ENCODE data around the gene CCDC34. TPM values are rescaled to one million over a fixed set of nuclear protein-coding genes. Genes with fewer than 3 reads are reported as not detected.
A peak's percentile ranks its signal among the peaks of the same experiment; 100 is the strongest.

The CCDC34 gene
- total RNA-seq = 3.2 and 3.5 TPM in 2 replicates

DNA sequence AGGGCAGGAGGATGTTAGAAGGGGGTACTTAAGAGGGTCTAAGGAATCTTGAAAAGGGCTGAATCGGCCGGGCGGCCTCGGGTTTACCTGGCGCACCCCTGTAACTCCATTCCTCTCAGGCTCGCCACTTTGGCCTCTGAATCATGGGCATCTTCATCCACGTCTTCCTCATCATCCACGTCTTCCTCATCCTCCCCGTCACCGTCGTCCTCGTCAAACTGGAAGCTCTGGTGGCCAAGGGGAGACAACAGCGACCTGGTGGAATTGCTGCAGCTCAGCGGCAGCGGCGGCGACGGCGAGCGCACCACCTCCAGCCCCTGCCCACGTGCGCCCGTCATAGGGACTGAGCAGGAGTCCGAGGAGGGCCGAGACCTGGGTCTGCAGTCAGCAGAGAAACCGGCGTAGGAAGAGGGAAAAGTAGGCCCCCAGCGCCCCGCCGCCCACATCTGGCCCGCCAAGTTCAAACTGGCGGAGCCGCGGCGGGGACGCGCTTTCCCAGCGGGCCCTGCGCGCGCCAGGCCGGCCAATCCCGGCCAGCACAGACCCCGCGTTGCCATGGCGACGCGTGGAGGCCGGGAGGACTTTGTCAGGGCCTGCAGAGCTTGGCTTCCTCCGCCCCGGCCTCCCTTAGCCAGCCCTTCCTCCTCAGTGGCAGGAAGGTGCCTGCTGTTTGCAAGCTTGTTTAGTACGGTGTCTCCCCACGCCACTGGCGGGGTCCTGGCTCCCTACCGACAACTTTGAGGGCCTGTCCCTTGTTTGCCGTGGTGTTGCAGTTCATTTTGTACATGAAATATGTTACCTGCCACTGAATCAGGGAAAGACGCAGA, at the start of gene CCDC34:
CCDC34 (minus strand) TSS at position 467 of the 827 bp plus-strand sequence; CDS start at position 446, 21 bp downstream.
- H3K4me3 ChIP-seq (ENCODE audit: low read depth, low read length) = peak within 1 kb of the TSS; percentile 78
- TF ChIP-seq, protein P1, sequence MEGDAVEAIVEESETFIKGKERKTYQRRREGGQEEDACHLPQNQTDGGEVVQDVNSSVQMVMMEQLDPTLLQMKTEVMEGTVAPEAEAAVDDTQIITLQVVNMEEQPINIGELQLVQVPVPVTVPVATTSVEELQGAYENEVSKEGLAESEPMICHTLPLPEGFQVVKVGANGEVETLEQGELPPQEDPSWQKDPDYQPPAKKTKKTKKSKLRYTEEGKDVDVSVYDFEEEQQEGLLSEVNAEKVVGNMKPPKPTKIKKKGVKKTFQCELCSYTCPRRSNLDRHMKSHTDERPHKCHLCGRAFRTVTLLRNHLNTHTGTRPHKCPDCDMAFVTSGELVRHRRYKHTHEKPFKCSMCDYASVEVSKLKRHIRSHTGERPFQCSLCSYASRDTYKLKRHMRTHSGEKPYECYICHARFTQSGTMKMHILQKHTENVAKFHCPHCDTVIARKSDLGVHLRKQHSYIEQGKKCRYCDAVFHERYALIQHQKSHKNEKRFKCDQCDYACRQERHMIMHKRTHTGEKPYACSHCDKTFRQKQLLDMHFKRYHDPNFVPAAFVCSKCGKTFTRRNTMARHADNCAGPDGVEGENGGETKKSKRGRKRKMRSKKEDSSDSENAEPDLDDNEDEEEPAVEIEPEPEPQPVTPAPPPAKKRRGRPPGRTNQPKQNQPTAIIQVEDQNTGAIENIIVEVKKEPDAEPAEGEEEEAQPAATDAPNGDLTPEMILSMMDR (IDR thresholded peaks at IDR 0.05; ENCODE audit: insufficient read depth, low read depth, low read length) = no peak
- DNase-seq (ENCODE audit: low read depth) = peak; percentile 92

- TF ChIP-seq, protein P1 (IDR thresholded peaks at IDR 0.05; ENCODE audit: insufficient read depth, low read depth, low read length) = no peak
- no peak overlapping the region for H3K4me3 ChIP-seq (ENCODE audit: low read depth, low read length)
- DNase-seq (ENCODE audit: low read depth) = no peak
These were observed 49.2 kb upstream of the CCDC34 start for GRCh38 chr11:27412192-27412691.

DNA sequence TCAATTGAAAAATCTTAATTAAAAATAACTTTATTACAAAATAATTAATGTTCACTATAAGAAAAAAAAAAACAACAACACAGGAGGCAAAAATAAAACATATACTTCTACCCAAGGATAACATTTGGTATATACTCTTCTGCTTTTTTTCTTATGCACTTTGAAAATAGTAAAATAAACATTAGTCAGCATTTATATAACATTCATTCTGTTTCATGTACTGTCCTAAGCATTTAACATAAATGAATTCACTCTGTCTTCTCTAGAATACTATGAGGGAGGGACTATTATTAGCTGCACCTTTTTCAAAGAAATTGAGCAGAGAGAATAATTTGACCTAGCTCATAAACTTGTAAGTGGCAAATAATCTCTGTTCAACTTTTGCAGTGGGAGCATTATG, 48.3 kb upstream of the CCDC34 start:
- no peak overlapping the region for H3K4me3 ChIP-seq (ENCODE audit: low read depth, low read length)
- DNase-seq (ENCODE audit: low read depth) = no peak
- TF ChIP-seq, protein P1 (IDR thresholded peaks at IDR 0.05; ENCODE audit: insufficient read depth, low read depth, low read length) = no peak

- no peak for DNase-seq (ENCODE audit: low read depth)
- TF ChIP-seq, protein P1 (IDR thresholded peaks at IDR 0.05; ENCODE audit: insufficient read depth, low read depth, low read length) = no peak
- H3K4me3 ChIP-seq (ENCODE audit: low read depth, low read length) = no peak overlapping the region
These were observed 47.3 kb upstream of the CCDC34 start for GRCh38 chr11:27410272-27410671.

GRCh38 chr11:27409742-27410141, 46.7 kb upstream of the CCDC34 start:
- DNase-seq (ENCODE audit: low read depth) = no peak
- no peak overlapping the region for H3K4me3 ChIP-seq (ENCODE audit: low read depth, low read length)
- TF ChIP-seq, protein P1 (IDR thresholded peaks at IDR 0.05; ENCODE audit: insufficient read depth, low read depth, low read length) = no peak

GRCh38 chr11:27409049-27409448, 46.0 kb upstream of the CCDC34 start:
- H3K4me3 ChIP-seq (ENCODE audit: low read depth, low read length) = no peak overlapping the region
- TF ChIP-seq, protein P1 (IDR thresholded peaks at IDR 0.05; ENCODE audit: insufficient read depth, low read depth, low read length) = no peak
- DNase-seq (ENCODE audit: low read depth) = no peak
